HG03342 (cell line): ENCODE data around the gene AKAP8L.
"Not testable (repeated sequence)": the region's sequence is repeated elsewhere in the genome, so short reads cannot be mapped to it uniquely, and the experiment has no call there.

ENCODE experiments used
- ATAC-seq: cut with Tn5 transposase; IDR thresholded peaks from one replicate; pipeline ENCODE4 v1.9.1; 2021; ENCODE audit warnings: mild to moderate bottlenecking, moderate library complexity; ENCODE audit not compliant: unreplicated experiment

AKAP8L gene

DNA sequence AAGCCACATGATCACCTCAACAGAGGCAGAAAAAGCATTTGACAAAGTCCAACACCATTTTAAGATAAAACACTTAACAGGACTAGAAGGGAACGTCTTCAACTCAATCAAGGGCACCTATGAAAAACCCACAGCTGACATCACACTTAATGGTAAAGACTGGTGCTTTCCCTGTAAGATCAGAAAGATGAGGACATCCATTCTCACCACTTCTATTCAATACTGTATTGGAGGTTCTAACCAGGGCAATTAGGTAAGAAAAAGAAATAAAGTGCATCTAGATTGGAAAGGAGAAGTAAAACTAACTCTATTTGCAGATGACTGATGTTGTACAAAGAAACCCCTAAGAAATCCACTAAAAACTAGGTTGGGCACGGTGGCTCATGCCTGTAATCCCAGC, 28.0 kb downstream of the AKAP8L start:
- no peak for ATAC-seq

DNA sequence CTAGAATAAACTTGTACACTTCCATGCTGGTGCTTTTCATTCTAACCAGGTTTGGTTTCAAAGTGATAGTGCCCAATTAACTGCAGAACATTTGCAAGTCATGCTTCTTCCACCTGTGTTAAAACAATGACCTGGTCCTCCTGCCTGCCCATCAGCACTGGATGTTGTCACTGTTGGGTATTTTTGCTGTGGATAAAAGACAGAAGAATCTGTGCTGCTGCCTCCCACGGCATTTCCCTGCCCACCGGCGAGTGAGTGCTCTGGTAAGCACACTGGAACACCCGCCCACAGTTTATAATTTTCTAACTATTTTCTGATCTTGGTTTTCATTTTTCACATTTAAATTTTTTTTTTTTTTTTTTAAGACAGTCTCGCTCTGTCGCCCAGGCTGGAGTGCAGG, 36.9 kb downstream of the AKAP8L start:
- ATAC-seq, result no peak

GRCh38 chr19:15381429-15381828, 37.4 kb downstream of the AKAP8L start:
- ATAC-seq, result no peak

- peak; percentile 31 for ATAC-seq
These were observed 38.7 kb downstream of the AKAP8L start for GRCh38 chr19:15379999-15380647.

DNA sequence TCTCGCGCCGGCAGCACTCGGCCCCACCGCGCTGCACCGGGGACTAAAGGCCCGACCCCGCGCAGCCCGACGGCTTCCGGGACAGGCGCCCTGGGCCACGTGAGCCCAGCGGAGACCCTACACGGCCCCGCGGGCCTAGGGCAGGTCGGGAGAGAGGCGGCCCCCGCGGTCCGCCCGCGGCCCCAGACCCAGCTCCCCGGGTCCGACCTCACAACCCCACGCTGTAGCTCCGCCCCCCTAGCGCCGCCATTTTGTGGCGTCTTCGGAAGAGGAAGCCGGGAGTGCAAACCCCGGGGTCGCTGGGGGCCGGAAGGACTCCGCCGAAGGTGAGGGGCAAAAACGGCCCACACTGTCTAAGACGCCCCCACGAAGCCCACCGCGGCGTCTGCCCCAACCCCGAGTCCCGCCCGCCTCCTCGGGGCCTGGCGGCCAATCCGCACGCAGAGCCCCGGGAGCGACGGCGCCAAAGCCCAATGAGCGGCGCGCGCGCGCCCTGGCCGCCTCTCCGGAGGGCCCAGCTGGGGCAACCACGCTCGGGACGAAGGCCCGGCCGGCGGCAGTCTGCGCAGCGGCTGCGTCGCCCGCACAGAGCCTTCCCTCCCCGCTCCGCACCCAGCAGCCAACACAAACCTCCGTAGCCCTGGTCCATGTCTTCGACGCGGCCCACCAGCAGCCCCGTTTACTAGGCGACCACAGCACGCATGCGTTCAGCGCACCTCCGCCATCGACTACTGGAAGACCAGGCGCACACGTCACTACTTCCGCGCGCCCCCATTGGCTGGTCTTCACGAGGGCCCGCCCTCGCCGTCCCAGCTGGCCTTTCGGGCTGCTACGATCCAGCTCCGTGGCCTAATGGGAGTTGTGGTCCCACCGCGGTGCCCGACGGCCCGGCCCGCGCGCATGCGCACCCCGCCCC, 39.4 kb downstream of the AKAP8L start, which contains the start of gene AKAP8:
TSS of gene AKAP8 (minus strand) at position 705 of the 916 bp plus-strand sequence. CDS start at position 649, 56 bp downstream.
- ATAC-seq, result peak; percentile 81

GRCh38 chr19:15378534-15379082, 40.2 kb downstream of the AKAP8L start:
- ATAC-seq, result no peak

- ATAC-seq, result no peak
These were observed 43.9 kb downstream of the AKAP8L start for GRCh38 chr19:15374796-15375440.

DNA sequence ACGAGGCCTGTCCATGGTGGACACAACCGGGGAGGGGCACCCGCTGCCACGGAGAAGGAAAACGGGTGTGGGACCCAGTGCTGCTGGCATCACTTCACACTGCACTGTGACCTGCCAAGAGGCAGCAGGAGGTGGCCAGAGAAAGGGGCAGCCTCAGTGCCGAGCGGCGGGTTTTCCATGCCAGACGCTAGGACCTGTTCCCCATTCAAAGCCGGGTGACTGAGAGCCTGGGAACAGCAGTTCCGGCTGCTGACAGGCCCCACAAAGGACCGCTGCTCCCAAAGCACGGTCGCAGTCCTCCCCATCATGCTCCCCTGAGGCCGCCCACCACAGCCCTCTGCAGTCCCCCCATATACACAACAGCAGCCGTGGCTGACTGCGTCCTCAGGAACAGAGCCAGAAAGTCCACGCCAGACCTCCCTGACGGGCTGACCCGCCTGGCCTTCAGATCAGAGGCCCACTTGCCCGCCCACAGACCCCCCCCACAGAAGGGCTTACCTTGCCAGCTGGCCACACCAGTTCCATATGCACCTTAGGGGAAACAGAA, 44.6 kb downstream of the AKAP8L start:
- ATAC-seq, result no peak

DNA sequence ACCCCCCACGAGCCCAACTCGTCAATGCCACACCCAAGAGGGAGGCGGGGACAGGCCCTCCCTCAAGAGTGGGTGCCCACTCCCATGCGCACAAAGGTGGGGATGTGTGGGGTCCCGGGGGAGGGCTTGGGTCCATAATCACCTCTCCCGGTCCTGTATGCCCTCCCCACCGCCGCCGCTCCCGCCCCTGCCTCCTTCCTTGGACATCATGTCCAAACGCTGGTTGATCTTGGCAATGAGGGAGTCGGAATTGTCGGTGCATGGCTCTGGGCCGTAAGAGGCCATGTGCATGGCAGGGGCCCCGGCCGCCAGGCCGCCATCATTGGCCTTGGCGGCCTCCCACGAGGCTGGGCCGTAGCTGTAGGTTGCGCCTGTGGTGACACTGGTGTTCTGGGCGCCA, 45.1 kb downstream of the AKAP8L start:
- no peak for ATAC-seq

DNA sequence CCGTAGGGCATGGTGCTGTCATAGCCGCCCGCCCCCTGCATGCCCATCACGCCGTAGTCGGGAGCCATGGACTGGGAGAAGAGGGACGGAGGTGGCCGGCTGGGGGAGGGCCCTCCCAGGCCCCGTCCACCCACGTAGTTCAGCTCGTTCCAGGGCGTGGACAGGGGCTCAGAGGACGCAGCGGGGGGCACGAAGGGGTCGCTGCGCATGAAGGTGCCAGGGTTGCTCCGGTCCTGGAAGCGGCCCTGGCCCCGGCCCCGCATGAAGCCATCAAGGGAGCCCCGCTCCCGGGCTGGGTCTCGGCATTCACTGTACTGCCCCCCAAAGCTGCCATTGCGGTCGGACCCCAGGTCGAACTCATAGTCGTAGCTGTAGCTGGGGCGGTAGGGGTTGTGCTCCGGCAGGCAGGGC, 45.9 kb downstream of the AKAP8L start:
- no peak for ATAC-seq

- ATAC-seq, result no peak
These were observed 46.3 kb downstream of the AKAP8L start for GRCh38 chr19:15372470-15372869.

DNA sequence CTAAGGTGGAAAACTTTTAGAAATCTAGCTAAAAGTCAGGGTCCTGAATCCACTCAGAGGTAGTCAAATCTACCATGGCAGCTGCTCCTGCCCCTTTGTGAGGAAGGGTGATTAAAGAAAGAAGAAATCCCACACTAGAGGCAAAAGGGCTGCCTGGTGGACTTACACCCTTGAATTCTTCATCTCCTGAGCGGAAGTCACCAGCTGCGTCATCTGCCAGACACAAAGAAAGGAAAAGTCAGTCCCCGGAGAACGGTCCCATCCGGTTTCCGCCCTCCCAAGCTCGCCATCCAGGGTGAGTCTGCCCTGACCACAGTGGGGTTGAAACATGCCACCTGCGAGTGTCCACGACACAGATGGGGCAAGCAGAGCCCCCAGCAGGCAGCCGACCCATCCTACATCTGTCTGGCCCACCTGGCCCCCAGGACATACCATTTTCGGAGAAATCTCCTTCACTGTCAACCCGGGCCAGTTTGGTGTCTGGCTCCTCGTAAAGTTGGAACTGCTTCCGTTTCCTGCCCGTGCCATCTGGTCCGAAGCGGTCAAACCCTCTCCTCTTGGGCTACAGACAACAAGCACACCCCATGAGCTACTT, 46.9 kb downstream of the AKAP8L start:
- ATAC-seq, result no peak

DNA sequence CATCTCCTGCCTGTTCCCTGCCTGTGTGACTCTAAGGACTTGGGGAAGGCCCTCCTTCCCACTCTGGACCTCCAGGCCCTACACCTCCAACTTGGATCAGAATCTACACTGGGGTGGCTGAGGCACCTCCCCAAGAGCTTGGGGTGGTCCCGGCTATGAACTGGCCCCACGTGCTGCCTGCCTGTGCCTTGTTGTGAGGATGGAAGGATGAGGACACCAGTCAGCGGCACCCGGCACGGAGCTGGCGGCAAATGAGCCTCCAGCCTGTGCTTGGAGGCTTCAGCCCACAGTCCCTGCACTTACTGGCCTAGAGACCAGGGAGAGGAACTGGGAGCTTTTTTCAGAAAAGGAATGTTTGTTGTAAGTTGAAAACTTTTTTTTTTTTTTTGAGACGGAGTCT, 47.7 kb downstream of the AKAP8L start:
- no peak for ATAC-seq

DNA sequence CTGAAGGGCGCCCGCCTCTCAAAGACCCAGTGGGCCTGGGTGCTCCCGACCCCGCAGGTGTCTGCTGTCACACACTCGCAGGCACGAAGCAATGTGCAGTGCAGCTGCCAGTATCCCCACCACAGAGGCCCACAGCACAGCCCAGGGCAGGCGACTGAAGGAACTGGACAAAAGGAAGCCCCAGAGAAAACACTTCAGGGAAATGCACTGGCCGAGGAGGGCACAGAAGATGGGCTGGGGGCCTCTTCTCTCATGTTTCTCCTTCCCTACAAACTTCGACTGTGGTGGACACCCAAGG, 49.2 kb downstream of the AKAP8L start:
- ATAC-seq, result no peak

- ATAC-seq, result no peak
These were observed 49.8 kb downstream of the AKAP8L start for GRCh38 chr19:15368798-15369593.

DNA sequence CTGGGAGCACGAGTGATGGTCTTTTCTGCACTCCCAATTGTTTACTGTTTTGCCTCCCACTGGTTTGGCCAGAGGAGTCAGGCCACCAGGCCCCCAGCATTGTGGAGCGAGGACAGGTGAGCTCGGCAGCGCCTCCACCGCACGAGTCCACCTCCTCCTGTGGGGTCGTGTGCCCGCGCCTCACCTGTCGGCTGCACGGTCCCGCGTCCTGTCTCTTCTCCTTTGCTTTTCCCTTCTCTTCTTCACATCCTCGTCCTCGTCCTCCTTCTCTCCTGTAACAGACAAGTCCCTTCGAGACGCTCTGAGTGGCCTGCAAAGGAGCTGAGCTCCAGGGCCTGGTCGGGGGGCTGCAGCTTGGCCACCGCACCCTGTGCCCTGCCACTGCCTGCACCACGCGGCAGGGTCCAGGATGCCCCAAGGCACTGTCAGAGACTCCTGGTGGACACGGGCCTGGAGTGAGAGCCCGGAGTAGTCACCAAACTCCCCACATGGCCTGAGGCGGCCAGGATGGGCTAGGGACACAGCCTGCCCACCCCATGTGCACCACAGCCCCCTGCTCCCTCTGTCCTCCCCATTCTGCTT, 50.6 kb downstream of the AKAP8L start:
- no peak for ATAC-seq

GRCh38 chr19:15367439-15367838, 51.3 kb downstream of the AKAP8L start:
- ATAC-seq, result no peak

- no peak for ATAC-seq
These were observed 53.5 kb downstream of the AKAP8L start for GRCh38 chr19:15365264-15365663.

DNA sequence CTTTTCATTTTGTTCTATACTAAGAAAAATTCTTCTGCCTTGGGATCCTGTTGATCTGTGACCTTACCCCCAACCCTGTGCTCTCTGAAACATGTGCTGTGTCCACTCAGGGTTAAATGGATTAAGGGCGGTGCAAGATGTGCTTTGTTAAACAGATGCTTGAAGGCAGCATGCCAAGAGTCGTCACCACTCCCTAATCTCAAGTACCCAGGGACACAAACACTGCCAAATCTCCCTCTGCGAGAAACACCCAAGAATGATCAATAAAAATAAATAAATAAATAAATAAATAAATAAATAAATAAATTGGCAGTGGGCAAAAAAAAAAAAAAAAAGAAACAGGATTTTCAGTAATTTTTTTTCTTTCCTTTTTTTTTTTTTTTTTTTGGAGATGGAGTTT, 55.0 kb downstream of the AKAP8L start:
- ATAC-seq, result not testable (repeated sequence)

- ATAC-seq, result not testable (repeated sequence)
These were observed 55.7 kb downstream of the AKAP8L start for GRCh38 chr19:15363048-15363447.
